ENCODE data around the gene ACD.

The ACD gene

GRCh38 chr16:67641779-67642708 is 18.0 kb downstream of the ACD start:
- H3K27ac ChIP-seq, result peak overlapping the region; percentile 62
- TF ChIP-seq ZFX (IDR thresholded peaks at IDR 0.05), result no peak
- no peak for TF ChIP-seq CTCF (conservative IDR thresholded peaks at IDR 0.05)

GRCh38 chr16:67637625-67638024 is 22.4 kb downstream of the ACD start:
- no peak overlapping the region for H3K27ac ChIP-seq
- no peak for TF ChIP-seq CTCF (conservative IDR thresholded peaks at IDR 0.05)
- TF ChIP-seq ZFX (IDR thresholded peaks at IDR 0.05), result no peak

GRCh38 chr16:67636713-67637112 is 23.3 kb downstream of the ACD start:
- no peak overlapping the region for H3K27ac ChIP-seq
- no peak for TF ChIP-seq CTCF (conservative IDR thresholded peaks at IDR 0.05)
- TF ChIP-seq ZFX (IDR thresholded peaks at IDR 0.05), result no peak

GRCh38 chr16:67632415-67633172 is 27.5 kb downstream of the ACD start:
- TF ChIP-seq ZFX (IDR thresholded peaks at IDR 0.05) (no peak), CTCF (conservative IDR thresholded peaks at IDR 0.05) (no peak)
- no peak overlapping the region for H3K27ac ChIP-seq

- no peak overlapping the region for H3K27ac ChIP-seq
- TF ChIP-seq ZFX (IDR thresholded peaks at IDR 0.05), result no peak
Observed at GRCh38 chr16:67628216-67628615, 31.8 kb downstream of the ACD start.

GRCh38 chr16:67613808-67614207 is 46.3 kb downstream of the ACD start:
- TF ChIP-seq ZFX (IDR thresholded peaks at IDR 0.05) (no peak), CTCF (conservative IDR thresholded peaks at IDR 0.05) (no peak; the same call in 1 of the 2 replicates)
- no peak overlapping the region for H3K27ac ChIP-seq

GRCh38 chr16:67608364-67608763 is 51.7 kb downstream of the ACD start:
- H3K27ac ChIP-seq, result no peak overlapping the region
- TF ChIP-seq ZFX (IDR thresholded peaks at IDR 0.05), result no peak
- no peak for TF ChIP-seq CTCF (conservative IDR thresholded peaks at IDR 0.05)

All from C4-2B (cell line).